Measurements from ENCODE around the gene HTRA1.

- TF ChIP-seq CTCF (conservative IDR thresholded peaks at IDR 0.05; ENCODE audit: low read depth, low read length) (no peak), EZH2phosphoT487 (IDR thresholded peaks at IDR 0.05; ENCODE audit: borderline replicate concordance, low read length) (no peak), EZH2 (IDR thresholded peaks at IDR 0.05; ENCODE audit: low read length, unreplicated experiment) (no peak)
Observed at GRCh38 chr10:122420624-122421007, 40.7 kb upstream of the HTRA1 start.
